Stomach (tissue), 9 donors: ENCODE data around the gene RNF11. TPM values are rescaled to one million over a fixed set of nuclear protein-coding genes. Genes with fewer than 3 reads are reported as not detected.
A peak's percentile ranks its signal among the peaks of the same experiment; 100 is the strongest.

Experiments used
- DNase-seq, 2 donors: peaks; one replicate each; pipeline versions ENCODE4 v3.0.0 to v3.0.0-alpha.2; 2013 to 2019
- H3K27ac ChIP-seq, 5 donors: fragments of 200-600 bp in 4 of 5; sonication (generic) in 4 of 5; one replicate each; pipeline ENCODE4 v1.5.1; 2013 to 2019; ENCODE audit warnings: mild to moderate bottlenecking in 1 of 5, moderate library complexity in 1 of 5
- H3K27me3 ChIP-seq, 3 donors: fragments of 200-600 bp; sonication (generic); one replicate each; pipeline ENCODE4 v1.5.1; 2017 to 2019; ENCODE audit warnings: mixed run types in 1 of 3
- H3K36me3 ChIP-seq, 4 donors: fragments of 200-600 bp; sonication (generic); 1 replicate in 3 of 4; 2 replicates in 1 of 4; pipeline ENCODE4 v1.5.1; 2016 to 2019
- H3K4me1 ChIP-seq, 4 donors: fragments of 200-600 bp; sonication (generic); one replicate each; pipeline ENCODE4 v1.5.1; 2016 to 2019
- H3K4me3 ChIP-seq, 4 donors: fragments of 200-600 bp; sonication (generic) in 3 of 4; one replicate each; pipeline ENCODE4 v1.5.1; 2016 to 2019; ENCODE audit warnings: mild to moderate bottlenecking in 1 of 4
- H3K9me3 ChIP-seq, 4 donors: fragments of 200-600 bp; sonication (generic); one replicate each; pipeline ENCODE4 v1.5.1; 2016 to 2019
- CTCF ChIP-seq, 7 experiments: fragments of 450-650 bp in 4 of 7; fragments of 200-600 bp in 3 of 7; sonication (generic) in 3 of 7; IDR thresholded peaks; one replicate each; pipeline ENCODE4 v1.5.1; 2016 to 2019; ENCODE audit warnings: antibody characterized with exemption in 7 of 7, control low read depth in 2 of 7, mild to moderate bottlenecking in 1 of 7
- EP300 ChIP-seq: sonication (generic); formaldehyde crosslinking; IDR thresholded peaks from one replicate; pipeline ENCODE4 v1.6.1; 2017; ENCODE audit warnings: antibody characterized with exemption
- POLR2A ChIP-seq, 4 donors: fragments of 450-650 bp; IDR thresholded peaks; one replicate each; pipeline ENCODE4 v1.6.1; 2016; ENCODE audit warnings: antibody characterized with exemption in 4 of 4, control low read depth in 2 of 4, mild to moderate bottlenecking in 1 of 4, moderate library complexity in 1 of 4
- POLR2AphosphoS5 ChIP-seq, 3 donors: sonication (generic); formaldehyde crosslinking; IDR thresholded peaks; one replicate each; pipeline ENCODE4 v1.6.1; 2016; ENCODE audit warnings: antibody characterized with exemption in 3 of 3
- WGBS, 5 donors: extraction: QIAGEN DNeasy Blood & Tissue Kit in 3 of 5; methylation state at CpG; one replicate each; pipeline versions ENCODE4 v1.1.5 to v1.1.7; 2013 to 2018; 5-methylcytosine and 5-hydroxymethylcytosine counted together
- intact Hi-C: fragments of 100-400 bp; cut with DNase I; formaldehyde crosslinking; loops from one replicate; pipeline ENCODE4 v1.15.1; 2023; ENCODE audit warnings: low total_unique reads
- polyA plus RNA-seq, 3 donors: library from polyadenylated mRNA; stranded (reverse); fragments of 200-250 nt; gene quantifications; one replicate each; pipeline ENCODE4 v1.2.3, GENCODE V29; 2013
- total RNA-seq, 5 donors: library from RNA; depleted of rRNA; stranded (reverse); fragments of >200 nt; gene quantifications; one replicate each; pipeline versions ENCODE4 v1.1.0 to v1.2.3, GENCODE V29; 2014 to 2016
- donor health status: healthy with polysubstance abuse.
- donor health status: Bipolar disorder and iron deficiency.
- donor health status: healthy.

Gene RNF11
- total and polyA plus RNA-seq, 8 donors: 34.6 to 120 (median 74.4) TPM

GRCh38 chr1:51293898-51294515, 57.9 kb downstream of the RNF11 start:
- Histone ChIP-seq H3K27me3 (no peaks in the 10 kb centered on the region), H3K27ac (no peak overlapping the region), H3K9me3 (peaks cover 0 to 2% (median 0%) of the 10 kb centered on the region in 4 donors), H3K4me3 (no peak overlapping the region), H3K4me1 (peaks cover 10 to 18% (median 15%) of the 10 kb centered on the region in 4 donors), H3K36me3 (peaks cover 0 to 15% (median 7%) of the 10 kb centered on the region in 4 donors)
- TF ChIP-seq CTCF (IDR thresholded peaks at IDR 0.05) (no peak), POLR2AphosphoS5 (IDR thresholded peaks at IDR 0.05) (no peak), EP300 (no peak), POLR2A (IDR thresholded peaks at IDR 0.05) (no peak)
- DNase-seq: peak in 1 of 2 donors; percentile 10
- intact Hi-C loops: no loop called here
- WGBS, 5 donors: 89 to 94% (median 93%) methylated on average over 11 to 13 of the region's 13 CpGs

- intact Hi-C loops: no loop called here
- WGBS, 5 donors: 55 to 66% (median 65%) methylated on average over 11 of the region's 11 CpGs
- peak in 1 of 2 donors; percentile 20 for DNase-seq
Measured at GRCh38 chr1:51294566-51295184, 58.6 kb downstream of the RNF11 start.

GRCh38 chr1:51295926-51296325, 59.9 kb downstream of the RNF11 start:
- Histone ChIP-seq H3K36me3 (no peaks in the 10 kb centered on the region), H3K27me3 (no peaks in the 10 kb centered on the region), H3K27ac (no peak overlapping the region), H3K9me3 (peaks cover 0 to 7% (median 0%) of the 10 kb centered on the region in 4 donors), H3K4me1 (peaks cover 10 to 18% (median 15%) of the 10 kb centered on the region in 4 donors), H3K4me3 (no peak overlapping the region)
- WGBS, 5 donors: 88 to 93% (median 92%) methylated on average over 17 of the region's 17 CpGs
- no peak for TF ChIP-seq CTCF (IDR thresholded peaks at IDR 0.05)
- TF ChIP-seq POLR2AphosphoS5 (IDR thresholded peaks at IDR 0.05): no peak
- no peak for TF ChIP-seq EP300
- no peak for TF ChIP-seq POLR2A (IDR thresholded peaks at IDR 0.05)
- peak in 1 of 2 donors; percentile 13 for DNase-seq
- intact Hi-C loops: no loop called here

More at GRCh38 chr1:51294566-51295184, 58.6 kb downstream of the RNF11 start:
- H3K9me3 ChIP-seq: peaks cover 0 to 7% (median 0%) of the 10 kb centered on the region in 4 donors
- no peaks in the 10 kb centered on the region for H3K27me3 ChIP-seq
- peaks cover 0 to 9% (median 3%) of the 10 kb centered on the region in 4 donors for H3K36me3 ChIP-seq
- H3K27ac ChIP-seq: no peak overlapping the region
- no peak overlapping the region for H3K4me3 ChIP-seq
- peaks cover 10 to 18% (median 15%) of the 10 kb centered on the region in 4 donors for H3K4me1 ChIP-seq
- TF ChIP-seq POLR2AphosphoS5 (IDR thresholded peaks at IDR 0.05) (no peak), POLR2A (IDR thresholded peaks at IDR 0.05) (no peak), CTCF (IDR thresholded peaks at IDR 0.05) (no peak), EP300 (no peak)

GRCh38 chr1:51296383-51297357, 60.6 kb downstream of the RNF11 start:
- Histone ChIP-seq H3K4me1 (peaks cover 10 to 18% (median 15%) of the 10 kb centered on the region in 4 donors), H3K36me3 (peaks cover 0 to 5% (median 0%) of the 10 kb centered on the region in 4 donors), H3K27me3 (no peaks in the 10 kb centered on the region), H3K4me3 (peak overlapping the region; percentile 43 to 52 (median 44)), H3K27ac (peak overlapping the region in 4 of 5 donors; percentile 10 to 61 (median 44)), H3K9me3 (peaks cover 0 to 7% (median 0%) of the 10 kb centered on the region in 4 donors)
- peak; percentile 88 to 95 for DNase-seq
- no peak for TF ChIP-seq POLR2A (IDR thresholded peaks at IDR 0.05)
- TF ChIP-seq POLR2AphosphoS5 (IDR thresholded peaks at IDR 0.05): peak in 1 of 3 donors; percentile 80
- peak in 5 of 7 experiments; percentile 81 to 97 (median 92) for TF ChIP-seq CTCF (IDR thresholded peaks at IDR 0.05)
- TF ChIP-seq EP300: no peak
- intact Hi-C loops: no loop called here
- 20 to 34% (median 29%) methylated on average over 28 to 33 of the region's 33 CpGs for WGBS, 5 donors
